ENCODE results near the gene EEF1AKMT2.

Gene EEF1AKMT2

GRCh38 chr10:124731551-124731950 is 60.1 kb downstream of the EEF1AKMT2 start:
- TF ChIP-seq CTCF (IDR thresholded peaks at IDR 0.05; ENCODE audit: borderline replicate concordance, insufficient read depth, low read depth, low read length) = no peak
- H3K4me3 ChIP-seq (ENCODE audit: low read depth, low read length) = no peak overlapping the region

GRCh38 chr10:124730790-124731189 is 60.9 kb downstream of the EEF1AKMT2 start:
- H3K4me3 ChIP-seq (ENCODE audit: low read depth, low read length) = no peak overlapping the region
- no peak for TF ChIP-seq CTCF (IDR thresholded peaks at IDR 0.05; ENCODE audit: borderline replicate concordance, insufficient read depth, low read depth, low read length)

- no peak overlapping the region for H3K4me3 ChIP-seq (ENCODE audit: low read depth, low read length)
- TF ChIP-seq CTCF (IDR thresholded peaks at IDR 0.05; ENCODE audit: borderline replicate concordance, insufficient read depth, low read depth, low read length) = no peak
These were observed 62.6 kb downstream of the EEF1AKMT2 start for GRCh38 chr10:124728830-124729661.

GRCh38 chr10:124728071-124728829 is 63.4 kb downstream of the EEF1AKMT2 start:
- H3K4me3 ChIP-seq (ENCODE audit: low read depth, low read length) = no peak overlapping the region
- TF ChIP-seq CTCF (IDR thresholded peaks at IDR 0.05; ENCODE audit: borderline replicate concordance, insufficient read depth, low read depth, low read length) = no peak

GRCh38 chr10:124727361-124727960 is 64.2 kb downstream of the EEF1AKMT2 start:
- H3K4me3 ChIP-seq (ENCODE audit: low read depth, low read length) = no peak overlapping the region
- TF ChIP-seq CTCF (IDR thresholded peaks at IDR 0.05; ENCODE audit: borderline replicate concordance, insufficient read depth, low read depth, low read length) = no peak

- H3K4me3 ChIP-seq (ENCODE audit: low read depth, low read length) = no peak overlapping the region
- TF ChIP-seq CTCF (IDR thresholded peaks at IDR 0.05; ENCODE audit: borderline replicate concordance, insufficient read depth, low read depth, low read length) = no peak
These were observed 65.9 kb downstream of the EEF1AKMT2 start for GRCh38 chr10:124725791-124726190.
